GM12878 (cell line): ENCODE data around the gene ZNF804A. TPM values are rescaled to one million over a fixed set of nuclear protein-coding genes. Genes with fewer than 3 reads are reported as not detected.

Experiments
- ATAC-seq: fragments of 200-7000 bp; cut with Tn5 transposase; 3 replicates; pipeline ENCODE4 v1.9.1; 2020; ENCODE audit warnings: mild to moderate bottlenecking, moderate library complexity
- BruUV-seq: library from RNA; stranded (reverse); fragments of 400-500 nt; replicated peaks from 2 replicates; lab custom pipeline; 2021; lab: Mats Ljungman, UMichigan
- CTCF ChIA-PET: fragments of 300-600 bp; sonication (Branson Sonifier 250); formaldehyde crosslinking; extraction: SDS; loops from one replicate; lab custom pipeline; 2021; ENCODE audit warnings: inconsistent platforms; lab: Yijun Ruan, JAX
- POLR2A ChIA-PET: fragments of 350-600 bp; formaldehyde crosslinking; extraction: SDS; loops from one replicate; lab custom pipeline; 2021; ENCODE audit warnings: inconsistent platforms; lab: Charles Lee
- RAD21 ChIA-PET: fragments of 300-600 bp; sonication (Branson Sonifier 250); formaldehyde crosslinking; loops from one replicate; lab custom pipeline; 2023; ENCODE audit warnings: antibody characterized with exemption; ENCODE audit not compliant: unreplicated experiment; lab: Charles Lee
- SMC1A ChIA-PET: fragments of 300-600 bp; sonication (Branson Sonifier 250); formaldehyde crosslinking; loops from one replicate; lab custom pipeline; 2023; ENCODE audit not compliant: unreplicated experiment, uncharacterized antibody; lab: Charles Lee
- DNase-seq: peaks from one replicate; pipeline ENCODE4 v3.0.0-alpha.2; 2011; ENCODE audit warnings: low read depth, low spot score
- FAIRE-seq: peaks from 3 replicates; lab custom pipeline; 2011; peaks lifted over from hg19 to GRCh38; lab: Jason Lieb, UNC
- H2AFZ ChIP-seq: 2 replicates; pipeline ENCODE4 v1.6.0; 2011; ENCODE audit warnings: low read depth, low read length, control low read depth; ENCODE audit not compliant: control insufficient read depth
- H3K27ac ChIP-seq: 2 replicates; pipeline ENCODE4 v1.5.1; 2011; ENCODE audit warnings: control low read depth; ENCODE audit not compliant: control insufficient read depth, insufficient read depth
- H3K27me3 ChIP-seq, 2 experiments: replicated peaks in 1 of 2; 2 replicates each; pipeline versions ENCODE4 v1.6.0 to v1.6.1; 2011; ENCODE audit warnings: low read length in 1 of 2; ENCODE audit not compliant: control insufficient read depth in 2 of 2, insufficient read depth in 2 of 2
- H3K36me3 ChIP-seq, 2 experiments: 2 replicates each; pipeline ENCODE4 v1.5.1; 2011; ENCODE audit warnings: low read length in 1 of 2; ENCODE audit not compliant: control insufficient read depth in 2 of 2, insufficient read depth in 2 of 2
- H3K4me1 ChIP-seq: 2 replicates; pipeline ENCODE4 v1.6.1; 2011; ENCODE audit warnings: mild to moderate bottlenecking, low read length, moderate library complexity, mixed read lengths; ENCODE audit not compliant: control insufficient read depth, insufficient read depth
- H3K4me2 ChIP-seq: 2 replicates; pipeline ENCODE4 v1.6.0; 2011; ENCODE audit warnings: control low read depth; ENCODE audit not compliant: control insufficient read depth, insufficient read depth
- H3K4me3 ChIP-seq: fragments of 200-600 bp; sonication (generic); 2 replicates; pipeline ENCODE4 v1.5.1; 2016
- H3K79me2 ChIP-seq: 2 replicates; pipeline ENCODE4 v1.6.0; 2011; ENCODE audit warnings: low read length; ENCODE audit not compliant: control insufficient read depth, insufficient read depth
- H3K9ac ChIP-seq: 2 replicates; pipeline ENCODE4 v1.8.0; 2011; ENCODE audit warnings: low read length, control low read depth, mixed read lengths; ENCODE audit not compliant: control insufficient read depth, insufficient read depth
- H3K9me3 ChIP-seq: replicated peaks from 3 replicates; pipeline ENCODE4 v1.5.1; 2011; ENCODE audit warnings: mild to moderate bottlenecking, low read length; ENCODE audit not compliant: control insufficient read depth, insufficient read depth
- H4K20me1 ChIP-seq: 2 replicates; pipeline ENCODE4 v1.6.0; 2011; ENCODE audit not compliant: control insufficient read depth, insufficient read depth
- ATF2 ChIP-seq: IDR thresholded peaks from 2 replicates; pipeline ENCODE4 v1.6.1; 2012; ENCODE audit warnings: low read length, inconsistent platforms
- ATF7 ChIP-seq: fragments of 450-650 bp; IDR thresholded peaks from 2 replicates; pipeline ENCODE4 v1.6.1; 2016; ENCODE audit warnings: low read depth, mild to moderate bottlenecking
- BACH1 ChIP-seq: fragments of 450-650 bp; IDR thresholded peaks from 2 replicates; pipeline ENCODE4 v1.6.1; 2017; ENCODE audit warnings: mild to moderate bottlenecking, borderline replicate concordance
- CEBPZ ChIP-seq: fragments of 150-350 bp; IDR thresholded peaks from 2 replicates; pipeline ENCODE4 v1.6.1; 2016; ENCODE audit warnings: low read depth, low read length
- CHD1 ChIP-seq: IDR thresholded peaks from 2 replicates; pipeline ENCODE4 v1.6.1; 2012; ENCODE audit warnings: low read depth, low read length, improper control_type of control experiment
- ELK1 ChIP-seq: IDR thresholded peaks from 2 replicates; pipeline ENCODE4 v1.6.1; 2012; ENCODE audit warnings: low read depth, low read length, improper control_type of control experiment
- GATAD2B ChIP-seq: fragments of 450-650 bp; conservative IDR thresholded peaks from 2 replicates; pipeline ENCODE4 v1.6.1; 2017; ENCODE audit warnings: low read depth, mild to moderate bottlenecking, moderate library complexity
- HDGF ChIP-seq: fragments of 450-650 bp; IDR thresholded peaks from 2 replicates; pipeline ENCODE4 v1.6.1; 2016; ENCODE audit warnings: antibody characterized with exemption
- KAT2A ChIP-seq: conservative IDR thresholded peaks from 2 replicates; pipeline ENCODE4 v1.6.1; 2011; ENCODE audit warnings: low read depth, low read length; ENCODE audit not compliant: control insufficient read depth
- MAX ChIP-seq: IDR thresholded peaks from 2 replicates; pipeline ENCODE4 v1.6.1; 2012; ENCODE audit warnings: low read depth, low read length, improper control_type of control experiment
- NFYB ChIP-seq: IDR thresholded peaks from 2 replicates; pipeline ENCODE4 v1.6.1; 2011; ENCODE audit warnings: low read depth, mild to moderate bottlenecking, low read length, improper control_type of control experiment, moderate library complexity; ENCODE audit not compliant: insufficient read depth
- RB1 ChIP-seq: fragments of 450-650 bp; formaldehyde crosslinking; IDR thresholded peaks from 2 replicates; pipeline ENCODE4 v1.6.1; 2017; ENCODE audit warnings: mild to moderate bottlenecking, borderline replicate concordance
- SIN3A ChIP-seq: IDR thresholded peaks from 2 replicates; pipeline ENCODE4 v1.6.1; 2012; ENCODE audit warnings: low read depth, low read length, improper control_type of control experiment
- TCF12 ChIP-seq: IDR thresholded peaks from 2 replicates; pipeline ENCODE4 v1.6.1; 2011; ENCODE audit warnings: low read depth, mild to moderate bottlenecking, low read length
- ZNF687 ChIP-seq: fragments of 450-650 bp; IDR thresholded peaks from 2 replicates; pipeline ENCODE4 v1.6.1; 2017; ENCODE audit warnings: mild to moderate bottlenecking, moderate library complexity
- ZZZ3 ChIP-seq: IDR thresholded peaks from 2 replicates; pipeline ENCODE4 v1.6.1; 2011; ENCODE audit warnings: low read depth; ENCODE audit not compliant: control insufficient read depth, insufficient read length
- WGBS: methylation state at CpG from one replicate; pipeline ENCODE4 v1.1.6; 2016; ENCODE audit warnings: low lambda C conversion rate; ENCODE audit not compliant: insufficient replicate concordance, insufficient coverage; ENCODE audit errors: missing lambda C conversion rate; 5-methylcytosine and 5-hydroxymethylcytosine counted together
- in situ Hi-C: fragments of 300-500 bp; cut with MboI; formaldehyde crosslinking; loops from 9 replicates; pipeline ENCODE4 v1.14.3; 2018; ENCODE audit warnings: mixed read lengths
- intact Hi-C: fragments of 100-400 bp; cut with micrococcal nuclease; formaldehyde crosslinking; loops from one replicate; pipeline ENCODE4 v1.14.2; 2022; ENCODE audit not compliant: unreplicated experiment
- polyA plus RNA-seq, 11 experiments: library from polyadenylated mRNA; depleted of rRNA in 4 of 11; unstranded in 6 of 11; stranded (reverse) in 5 of 11; fragments of >200 nt; fragmentation: Nextera tagmentation in 4 of 11; fragmentation: Illumina TruSeq in 1 of 11; extraction: Ambion mirVana in 4 of 11; extraction: Trizol in 1 of 11; gene quantifications; 1 replicate in 1 of 11; 2 replicates in 10 of 11; pipeline versions ENCODE4 v1.2.1 to v1.2.3, GENCODE V29; 2011 to 2016; ENCODE audit warnings: inconsistent platforms in 2 of 11, missing spikeins in 2 of 11, low read depth in 1 of 11
- total RNA-seq, 4 experiments: library from RNA; depleted of rRNA in 3 of 4; stranded (reverse); fragments of >200 nt in 3 of 4; fragmentation: Illumina TruSeq in 1 of 4; extraction: Trizol in 1 of 4; gene quantifications; 2 replicates each; pipeline versions ENCODE4 v1.2.1 to v1.2.3, GENCODE V29; 2013 to 2021

ZNF804A gene
- total and polyA plus RNA-seq, 10 of the 15 experiments (the other 5 are each of a cell fraction or from before 2014, with no cell fraction given) = 0.19 to 2.3 (median 1.4) TPM

GRCh38 chr2:184579226-184579625 is 19.1 kb upstream of the ZNF804A start:
- Histone ChIP-seq H3K4me3 (no peak overlapping the region), H4K20me1 (no peaks in the 10 kb centered on the region), H3K36me3 (no peaks in the 10 kb centered on the region), H3K9ac (no peak overlapping the region), H3K9me3 (no peaks in the 10 kb centered on the region), H3K4me2 (no peak overlapping the region), H2AFZ (no peak overlapping the region), H3K79me2 (no peaks in the 10 kb centered on the region), H3K27ac (no peak overlapping the region), H3K27me3 (no peaks in the 10 kb centered on the region), H3K4me1 (no peaks in the 10 kb centered on the region)
- BruUV-seq = no TSS peak
- no peak for ATAC-seq
- ChIA-PET CTCF (no interaction called here), RAD21 (no interaction called here), POLR2A (no interaction called here), SMC1A (no interaction called here)
- intact Hi-C loops (no loop called here), in situ Hi-C loops (no loop called here)
- WGBS = 24% methylated on average over 4 of the region's 4 CpGs
- FAIRE-seq = no peak
- no peak for DNase-seq
- TF ChIP-seq ATF7 (no peak), NFYB (no peak), CHD1 (no peak), KAT2A (no peak), BACH1 (no peak), SIN3A (no peak), ATF2 (no peak), ZZZ3 (no peak), RB1 (no peak), HDGF (no peak), ELK1 (no peak), TCF12 (no peak), GATAD2B (no peak), CEBPZ (no peak), ZNF687 (no peak), MAX (no peak)
